ENCODE measurements around the gene C1QL2. TPM values are rescaled to one million over a fixed set of nuclear protein-coding genes. Genes with fewer than 3 reads are reported as not detected.

C1QL2 gene
- total RNA-seq, 1 donor from 2014 or later: 0.10 TPM

GRCh38 chr2:119179202-119179601 lies 20.7 kb upstream of the C1QL2 start:
- no peak for DNase-seq

GRCh38 chr2:119178776-119179175 lies 20.2 kb upstream of the C1QL2 start:
- no peak for DNase-seq

GRCh38 chr2:119177838-119178190 lies 19.3 kb upstream of the C1QL2 start:
- no peak for DNase-seq

GRCh38 chr2:119177171-119177837 lies 18.8 kb upstream of the C1QL2 start:
- DNase-seq: no peak

- no peak for DNase-seq
Observed at GRCh38 chr2:119175517-119175916, 17.0 kb upstream of the C1QL2 start.

- DNase-seq: no peak
Observed at GRCh38 chr2:119174993-119175347, 16.4 kb upstream of the C1QL2 start.

GRCh38 chr2:119174216-119174992 lies 15.9 kb upstream of the C1QL2 start:
- DNase-seq: no peak

GRCh38 chr2:119173556-119174060 lies 15.1 kb upstream of the C1QL2 start:
- no peak for DNase-seq

GRCh38 chr2:119170504-119170903 lies 12.0 kb upstream of the C1QL2 start:
- DNase-seq: no peak

GRCh38 chr2:119169717-119170116 lies 11.2 kb upstream of the C1QL2 start:
- no peak for DNase-seq

- no peak for DNase-seq
Observed at GRCh38 chr2:119160361-119160990, 1.9 kb upstream of the C1QL2 start.

GRCh38 chr2:119157850-119158511 lies 570 bp downstream of the C1QL2 start:
- DNase-seq: no peak

GRCh38 chr2:119156891-119157773 lies 1.4 kb downstream of the C1QL2 start:
- DNase-seq: no peak

GRCh38 chr2:119156105-119156890 lies 2.3 kb downstream of the C1QL2 start:
- no peak for DNase-seq

GRCh38 chr2:119155633-119156032 lies 2.9 kb downstream of the C1QL2 start:
- DNase-seq: no peak

- no peak for DNase-seq
Observed at GRCh38 chr2:119154076-119154475, 4.5 kb downstream of the C1QL2 start.

- no peak for DNase-seq
Observed at GRCh38 chr2:119149611-119150010, 8.9 kb downstream of the C1QL2 start.

GRCh38 chr2:119147776-119148715 lies 10.5 kb downstream of the C1QL2 start:
- no peak for DNase-seq

- DNase-seq: no peak
Observed at GRCh38 chr2:119144806-119145205, 13.7 kb downstream of the C1QL2 start.

GRCh38 chr2:119142824-119143223 lies 15.7 kb downstream of the C1QL2 start:
- DNase-seq: no peak

All from skin of body (tissue), 2 donors.